Ovary (tissue), 3 donors: ENCODE results near the gene ZP4.

ENCODE experiments used
- CTCF ChIP-seq, 3 donors: fragments of 450-650 bp in 2 of 3; fragments of 200-600 bp in 1 of 3; IDR thresholded peaks; one replicate each; pipeline versions ENCODE4 v1.5.1 to v1.8.0; 2016 to 2022; ENCODE audit warnings: antibody characterized with exemption in 3 of 3, mild to moderate bottlenecking in 1 of 3
- POLR2A ChIP-seq: fragments of 450-650 bp; IDR thresholded peaks from one replicate; pipeline ENCODE4 v1.6.1; 2017; ENCODE audit warnings: antibody characterized with exemption, mild to moderate bottlenecking, moderate library complexity
- donor health status: DM: no; HTN: no; CAD: no.

- no peak for TF ChIP-seq CTCF (IDR thresholded peaks at IDR 0.05)
- TF ChIP-seq POLR2A, result no peak
Measured at GRCh38 chr1:237834461-237834860, 56.3 kb downstream of the ZP4 start.
